ENCODE data around the gene KCNG1.
A peak's percentile ranks its signal among the peaks of the same experiment; 100 is the strongest.
"Not testable (repeated sequence)": the region's sequence is repeated elsewhere in the genome, so short reads cannot be mapped to it uniquely, and the experiment has no call there.

Gene KCNG1

DNA sequence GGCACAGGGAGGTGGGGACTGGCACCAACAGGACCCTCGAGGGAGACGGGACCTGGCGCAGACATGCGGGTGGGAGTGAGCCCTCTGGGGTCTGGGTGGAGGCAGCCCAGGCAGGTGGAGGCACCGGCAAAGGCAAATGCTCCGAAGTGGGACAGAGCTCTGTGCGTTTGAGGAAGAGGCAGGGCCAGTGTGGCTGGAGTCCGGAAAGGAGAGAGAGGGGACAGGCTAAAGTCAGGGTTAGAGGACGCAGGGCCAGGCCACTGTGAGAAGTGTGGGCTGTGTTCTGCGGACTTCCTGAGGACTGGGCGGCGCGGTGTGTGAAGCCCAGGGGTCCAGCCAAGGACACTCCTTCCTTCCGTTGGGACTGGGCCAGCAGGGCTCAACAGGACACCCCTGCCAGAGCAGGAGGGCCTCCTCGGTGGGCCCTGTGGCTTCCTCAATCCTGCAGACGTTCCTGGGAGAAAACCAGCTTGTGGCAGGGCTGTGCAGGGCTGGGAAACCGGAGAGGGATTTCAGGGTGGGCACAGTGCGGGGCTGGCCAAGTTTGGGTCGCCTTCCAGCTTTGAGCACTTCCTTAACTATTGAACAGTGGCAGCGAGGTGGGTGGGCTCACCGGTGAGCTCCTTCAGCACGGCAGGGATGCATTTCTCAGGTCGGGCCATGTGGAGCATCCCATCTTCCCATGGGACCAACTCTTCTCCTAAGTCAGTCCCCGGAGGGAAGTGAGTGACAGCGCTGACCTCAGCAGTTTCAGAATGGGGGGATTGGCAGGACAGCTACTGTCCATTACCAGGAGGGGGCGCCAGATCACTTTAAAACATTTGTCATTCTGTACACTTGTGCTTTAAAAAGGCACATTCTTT, 41.8 kb downstream of the KCNG1 start:
- peak; percentile 45 for DNase-seq

DNA sequence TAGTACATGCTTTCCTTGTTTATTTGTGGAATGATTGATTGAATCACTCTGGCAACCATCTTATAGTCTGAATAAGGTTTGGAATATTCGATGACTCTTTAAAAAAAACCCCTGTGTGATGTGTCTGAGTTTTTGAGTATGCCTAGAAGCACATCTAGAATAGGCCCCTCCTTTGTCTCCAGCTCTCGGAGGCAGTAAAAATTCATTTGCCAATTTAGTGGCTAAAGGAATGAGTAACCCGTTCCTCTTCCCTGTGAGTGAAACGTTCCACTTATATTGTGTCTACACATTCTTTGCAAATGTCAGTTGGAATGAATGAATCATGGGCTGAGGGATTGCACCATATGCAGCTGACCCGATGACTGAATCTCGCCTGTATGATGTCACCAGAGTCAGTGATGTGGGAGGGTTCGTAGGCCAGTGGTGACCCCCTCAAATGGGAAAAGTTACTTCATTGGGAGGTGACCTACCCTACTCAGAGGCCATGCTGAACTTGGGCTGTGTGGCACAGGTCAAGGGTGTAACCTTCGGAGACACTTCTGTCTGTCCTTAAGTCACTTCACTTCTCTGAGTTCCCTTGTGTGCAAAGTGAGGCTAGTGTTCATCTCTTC, 42.7 kb downstream of the KCNG1 start:
- DNase-seq, result no peak

DNA sequence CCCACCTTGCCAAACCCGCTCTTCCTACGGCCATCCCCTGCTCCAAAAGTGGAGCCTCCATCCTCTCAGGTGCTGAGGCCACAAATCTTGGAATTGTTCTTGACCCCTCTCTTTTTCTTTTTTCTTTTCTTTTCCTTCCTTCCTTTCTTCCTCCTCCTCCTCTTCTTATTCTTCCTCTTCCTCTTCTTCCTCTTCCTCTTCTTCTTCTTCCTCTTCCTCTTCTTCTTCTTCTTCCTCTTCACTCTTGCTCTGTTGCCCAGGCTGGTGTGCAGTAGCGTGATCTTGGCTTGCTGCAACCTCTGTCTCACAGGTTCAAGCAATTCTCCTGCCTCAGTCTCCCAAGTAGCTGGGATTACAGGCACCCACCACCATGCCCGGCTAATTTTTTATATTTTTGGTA, 44.4 kb downstream of the KCNG1 start:
- DNase-seq, result not testable (repeated sequence)

DNA sequence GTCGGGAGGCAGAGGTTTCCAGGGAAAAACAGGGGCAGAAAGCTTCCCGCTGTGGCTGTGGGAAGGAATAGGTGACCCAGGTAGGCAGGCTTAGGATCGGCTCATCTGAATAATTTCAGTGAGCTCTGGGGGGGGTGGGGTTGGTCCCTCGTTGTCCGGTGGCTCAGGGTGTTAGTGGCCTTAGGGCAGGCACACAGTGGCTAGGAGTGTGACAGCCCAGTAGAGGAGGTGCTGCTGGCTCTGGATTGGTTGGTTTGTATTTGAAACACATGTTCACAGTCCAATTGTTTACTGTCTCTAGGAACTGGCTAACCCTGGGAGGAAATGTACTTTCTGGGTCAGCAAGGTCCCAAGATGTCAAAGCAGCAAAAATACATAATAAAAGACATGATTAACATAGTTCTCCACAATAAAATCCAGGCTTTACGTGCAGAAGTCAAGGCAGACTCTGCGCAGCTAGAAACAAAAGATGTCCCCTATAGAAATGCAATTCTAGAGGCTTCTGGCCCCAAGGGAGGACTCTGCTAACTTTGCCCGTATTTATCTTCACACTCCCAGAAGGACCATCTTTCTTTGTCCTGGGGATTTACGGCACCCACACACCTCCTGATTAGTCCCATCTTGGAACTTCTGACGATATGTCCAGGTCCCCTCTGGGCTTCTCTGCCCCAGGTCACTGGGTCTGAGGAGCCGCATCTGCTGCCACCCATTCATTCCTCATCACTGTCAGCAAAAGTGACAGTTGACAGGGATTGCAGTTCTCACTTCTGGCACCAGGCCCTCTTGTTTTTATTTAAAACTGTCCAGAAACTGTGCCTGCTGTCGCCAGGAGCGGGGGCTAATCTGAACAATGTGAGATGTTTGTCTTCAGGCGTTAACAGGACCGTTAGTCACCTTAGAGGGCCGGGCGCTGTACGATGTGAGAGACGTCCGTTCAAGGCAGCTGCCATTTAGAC, 45.6 kb downstream of the KCNG1 start:
- DNase-seq, result no peak

GRCh38 chr20:50975701-50976330, 47.1 kb downstream of the KCNG1 start:
- no peak for DNase-seq

- DNase-seq, result no peak
These were observed 53.0 kb downstream of the KCNG1 start for GRCh38 chr20:50969912-50970311.

DNA sequence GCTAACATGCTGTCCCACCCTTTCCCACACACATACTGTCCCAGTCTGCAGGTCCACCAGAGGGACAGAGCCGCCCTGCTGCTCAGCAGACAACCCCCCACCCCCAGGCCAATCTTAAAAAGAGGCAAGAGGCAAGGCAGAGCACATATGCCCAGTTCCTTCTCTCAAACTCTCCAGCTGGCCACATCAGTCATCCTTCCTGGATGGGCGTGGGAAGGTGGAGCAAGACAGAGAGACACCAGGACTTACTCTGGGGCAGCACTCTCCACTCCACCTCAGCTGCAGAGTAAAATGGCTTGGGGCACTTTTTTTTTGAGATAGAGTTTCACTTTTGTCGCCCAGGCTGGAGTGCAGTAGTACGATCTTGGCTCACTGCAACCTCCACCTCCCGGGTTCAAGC, 53.5 kb downstream of the KCNG1 start:
- no peak for DNase-seq

DNA sequence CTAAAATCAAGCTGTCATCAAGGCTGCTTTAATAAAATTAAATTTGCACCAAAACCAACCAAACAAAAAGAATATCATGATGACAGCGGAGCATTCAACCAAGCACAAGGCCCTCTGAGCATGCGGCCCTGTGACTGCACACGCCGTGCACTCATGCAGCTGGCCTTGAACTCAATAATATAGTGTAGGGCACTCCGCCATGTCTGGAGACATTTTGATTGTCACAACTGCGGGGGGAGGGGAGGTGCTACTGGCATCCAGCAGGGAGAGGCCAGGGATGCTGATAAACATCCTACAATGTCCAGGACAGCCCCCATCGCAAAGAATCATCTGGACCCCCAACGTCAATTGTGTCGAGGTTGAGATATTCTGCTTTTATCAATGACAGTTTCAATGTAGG, 54.6 kb downstream of the KCNG1 start:
- DNase-seq, result no peak

DNA sequence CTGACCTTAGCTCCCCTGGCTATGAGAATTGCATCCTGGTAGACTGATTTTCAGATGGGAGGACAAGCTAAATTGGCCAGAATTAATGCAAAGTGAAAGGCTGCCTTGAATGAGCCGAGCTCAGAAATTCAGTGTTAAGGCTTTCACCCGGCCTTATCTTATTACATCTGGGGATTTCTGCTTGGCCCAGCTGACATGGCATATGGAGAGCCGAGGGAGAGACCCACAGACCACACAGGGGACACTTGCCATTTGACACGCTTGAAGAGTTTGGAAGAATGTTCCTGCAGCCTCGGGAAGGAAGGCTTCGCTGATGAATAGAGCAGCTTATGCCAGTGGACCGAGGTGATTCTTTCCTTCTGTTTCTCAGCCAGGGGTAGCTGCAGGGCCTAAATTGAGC, 55.3 kb downstream of the KCNG1 start:
- no peak for DNase-seq

- no peak for DNase-seq
These were observed 63.3 kb downstream of the KCNG1 start for GRCh38 chr20:50959543-50960126.

DNA sequence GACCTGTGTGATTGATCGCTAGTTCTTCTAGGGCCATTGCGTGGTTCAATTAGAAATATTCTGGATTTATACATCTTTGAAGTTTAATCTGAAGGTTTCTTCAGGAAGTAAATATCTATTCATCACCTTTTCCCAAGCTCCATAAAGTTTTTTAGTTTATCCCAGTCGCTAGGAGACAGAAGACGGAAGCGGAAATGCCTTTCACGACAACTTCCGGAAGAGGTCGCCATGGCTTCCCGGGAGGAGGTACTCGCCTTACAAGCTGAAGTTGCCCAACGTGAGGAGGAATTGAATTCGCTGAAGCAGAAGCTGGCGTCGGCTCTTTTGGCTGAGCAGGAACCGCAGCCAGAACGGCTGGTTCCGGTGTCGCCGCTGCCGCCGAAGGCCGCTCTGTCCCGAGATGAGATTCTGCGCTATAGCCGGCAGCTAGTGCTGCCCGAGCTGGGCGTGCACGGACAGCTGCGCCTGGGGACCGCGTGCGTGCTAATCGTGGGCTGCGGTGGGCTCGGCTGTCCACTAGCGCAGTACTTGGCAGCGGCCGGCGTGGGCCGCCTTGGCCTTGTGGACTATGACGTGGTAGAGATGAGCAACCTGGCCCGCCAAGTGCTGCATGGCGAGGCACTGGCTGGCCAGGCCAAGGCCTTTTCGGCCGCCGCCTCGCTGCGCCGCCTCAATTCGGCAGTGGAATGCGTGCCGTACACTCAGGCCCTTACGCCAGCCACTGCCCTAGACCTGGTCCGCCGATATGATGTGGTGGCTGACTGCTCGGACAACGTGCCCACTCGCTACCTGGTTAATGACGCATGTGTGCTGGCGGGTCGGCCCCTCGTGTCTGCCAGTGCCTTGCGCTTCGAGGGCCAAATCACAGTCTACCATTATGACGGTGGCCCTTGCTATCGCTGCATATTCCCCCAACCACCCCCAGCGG, 64.0 kb downstream of the KCNG1 start, which contains the start of gene MOCS3:
Gene MOCS3, plus strand, starts transcription at position 204 of the 928 bp plus-strand sequence. Its CDS starts 25 bp downstream, at position 229.
- peak; percentile 88 for DNase-seq

- no peak for DNase-seq
These were observed 64.9 kb downstream of the KCNG1 start, which contains the start of gene DPM1 for GRCh38 chr20:50957798-50958614. TSS of gene DPM1 (minus strand) at chr20:50958532. CDS start at chr20:50958523, 9 bp downstream.

DNA sequence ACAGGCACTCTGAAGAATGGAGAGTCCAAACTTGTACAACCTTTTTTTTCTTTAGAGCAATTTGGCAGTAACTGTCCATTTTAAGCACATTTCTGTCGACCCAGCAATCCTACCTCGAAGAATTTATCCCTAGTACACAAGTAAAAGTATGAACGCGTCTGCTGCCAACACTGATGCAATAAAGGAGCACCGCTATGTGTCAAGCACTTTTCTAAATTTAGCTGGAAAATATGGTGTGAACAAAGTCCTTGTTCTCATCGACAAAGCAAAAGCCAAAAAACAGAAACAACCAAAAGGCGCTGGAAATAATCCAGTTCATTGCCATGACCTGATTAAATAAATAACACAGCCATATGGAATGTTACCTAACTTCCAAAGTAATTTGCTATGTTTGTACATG, 65.6 kb downstream of the KCNG1 start:
- no peak for DNase-seq

GRCh38 chr20:50953821-50954220, 69.1 kb downstream of the KCNG1 start:
- DNase-seq, result no peak

All from NCI-H446 treated with DMSO at 0.1 percent for 48 hours (cell line).